HL-60/S4 (cell line): Measurements from ENCODE around the gene ORAI3.

ENCODE experiments used
- in situ Hi-C: fragments of 300-500 bp; cut with MboI; formaldehyde crosslinking; loops from 2 replicates; pipeline ENCODE4 v1.14.3; 2022; ENCODE audit warnings: low sequenced_read_pairs

Gene ORAI3

GRCh38 chr16:30964574-30965226, 15.8 kb downstream of the ORAI3 start:
- in situ Hi-C loops = loop anchor here (25.0 kb wide), 1 partner anchor 473 kb away; the partner anchor contains the start of genes COX6A2 and ZNF843

GRCh38 chr16:30965436-30965835, 16.6 kb downstream of the ORAI3 start:
- in situ Hi-C loops = loop anchor here (25.0 kb wide), 1 partner anchor 472 kb away; the partner anchor contains the start of genes COX6A2 and ZNF843

GRCh38 chr16:30966033-30966619, 17.3 kb downstream of the ORAI3 start:
- in situ Hi-C loops = loop anchor here (25.0 kb wide), 1 partner anchor 471 kb away; the partner anchor contains the start of genes COX6A2 and ZNF843

- in situ Hi-C loops = loop anchor here (25.0 kb wide), 1 partner anchor 470 kb away; the partner anchor contains the start of genes COX6A2 and ZNF843
Measured at GRCh38 chr16:30967795-30968194, 18.9 kb downstream of the ORAI3 start.

GRCh38 chr16:30969246-30969842, 20.5 kb downstream of the ORAI3 start:
- in situ Hi-C loops = loop anchor here (25.0 kb wide), 1 partner anchor 468 kb away; the partner anchor contains the start of genes COX6A2 and ZNF843

GRCh38 chr16:30971298-30971697, 22.4 kb downstream of the ORAI3 start:
- in situ Hi-C loops = loop anchor here (25.0 kb wide), 1 partner anchor 466 kb away; the partner anchor contains the start of genes COX6A2 and ZNF843

GRCh38 chr16:30972872-30973271, 24.0 kb downstream of the ORAI3 start:
- in situ Hi-C loops = loop anchor here (25.0 kb wide), 1 partner anchor 464 kb away; the partner anchor contains the start of genes COX6A2 and ZNF843

GRCh38 chr16:30974348-30974747, 25.5 kb downstream of the ORAI3 start:
- in situ Hi-C loops = loop anchor here (25.0 kb wide), 1 partner anchor 463 kb away; the partner anchor contains the start of genes COX6A2 and ZNF843

- in situ Hi-C loops = no loop called here
Measured at GRCh38 chr16:30976486-30976885, 27.6 kb downstream of the ORAI3 start.

GRCh38 chr16:30977502-30977901, 28.6 kb downstream of the ORAI3 start:
- in situ Hi-C loops = no loop called here

- in situ Hi-C loops = no loop called here
Measured at GRCh38 chr16:30979170-30980022, 30.5 kb downstream of the ORAI3 start.

GRCh38 chr16:30980023-30980371, 31.1 kb downstream of the ORAI3 start:
- in situ Hi-C loops = no loop called here

- in situ Hi-C loops = no loop called here
Measured at GRCh38 chr16:30980434-30980833, 31.6 kb downstream of the ORAI3 start.

GRCh38 chr16:30980959-30981358, 32.1 kb downstream of the ORAI3 start:
- in situ Hi-C loops = no loop called here

- in situ Hi-C loops = no loop called here
Measured at GRCh38 chr16:30982548-30983288, 33.9 kb downstream of the ORAI3 start.

- in situ Hi-C loops = no loop called here
Measured at GRCh38 chr16:30983289-30983889, 34.5 kb downstream of the ORAI3 start.

GRCh38 chr16:30983898-30984610, 35.2 kb downstream of the ORAI3 start:
- in situ Hi-C loops = no loop called here

- in situ Hi-C loops = no loop called here
Measured at GRCh38 chr16:30984669-30985400, 36.0 kb downstream of the ORAI3 start, which contains the start of gene HSD3B7. HSD3B7 (plus strand) TSS chr16:30985207; CDS start chr16:30985659, 452 bp downstream.
